ENCODE data around the gene PEX12. TPM values are rescaled to one million over a fixed set of nuclear protein-coding genes. Genes with fewer than 3 reads are reported as not detected.

Gene PEX12
- total and polyA plus RNA-seq, 11 donors, result 2.6 to 10.8 (median 7.9) TPM

GRCh38 chr17:35586569-35587073 is 8.2 kb upstream of the PEX12 start:
- peak overlapping the region; percentile 77 to 95 (median 91) for H3K27ac ChIP-seq
- WGBS, 4 donors, result 29 to 34% (median 33%) methylated on average over 7 of the region's 7 CpGs
- ATAC-seq (peak; percentile 6 to 19 (median 16)), DNase-seq (no peak)
- no peaks in the 10 kb centered on the region for H3K27me3 ChIP-seq
- H3K9me3 ChIP-seq, result no peaks in the 10 kb centered on the region
- peaks cover 4 to 30% (median 22%) of the 10 kb centered on the region in 12 donors for H3K4me1 ChIP-seq
- TF ChIP-seq CTCF (IDR thresholded peaks at IDR 0.05) (no peak), POLR2A (IDR thresholded peaks at IDR 0.05) (no peak)
- H3K36me3 ChIP-seq, result peaks cover 0 to 6% (median 0%) of the 10 kb centered on the region in 9 donors
- intact Hi-C loops (cut with DNase I), result loop anchor here in 2 of 10 donors (1.0 kb wide), 1 partner anchor 8 kb away; the partner anchor contains the start of gene PEX12 (in 2 of the 2)
- peak overlapping the region; percentile 72 to 98 (median 83) for H3K4me3 ChIP-seq

- intact Hi-C loops (cut with DNase I), result no loop called here
- DNase-seq, result no peak
- TF ChIP-seq CTCF (IDR thresholded peaks at IDR 0.05) (no peak), POLR2A (IDR thresholded peaks at IDR 0.05) (no peak)
These were observed 5.7 kb upstream of the PEX12 start for GRCh38 chr17:35584061-35584460.

GRCh38 chr17:35578929-35579432 is 610 bp upstream of the PEX12 start:
- TF ChIP-seq POLR2A (IDR thresholded peaks at IDR 0.05), result no peak
- no peak for TF ChIP-seq CTCF (IDR thresholded peaks at IDR 0.05)
- Histone ChIP-seq H3K4me3 (peak overlapping the region; percentile 44 to 93 (median 79)), H3K4me1 (peaks cover 0 to 23% (median 17%) of the 10 kb centered on the region in 12 donors), H3K27ac (peak overlapping the region; percentile 77 to 96 (median 92)), H3K36me3 (peaks cover 0 to 32% (median 21%) of the 10 kb centered on the region in 9 donors), H3K27me3 (no peaks in the 10 kb centered on the region), H3K9me3 (no peaks in the 10 kb centered on the region)
- WGBS, 4 donors, result 2 to 8% (median 3%) methylated on average over 11 of the region's 11 CpGs
- DNase-seq, result no peak
- no peak for ATAC-seq
- intact Hi-C loops (cut with DNase I), result loop anchor here in 4 of 10 donors (1.0 to 10.0 kb wide), 4 partner anchors 7 to 614 kb away; partner anchors contain the start of genes LIG3 (in 2 of the 4), AP2B1 (in 1 of the 4), CCT6B (in 1 of the 4) and ZNF830 (in 1 of the 4)

More at GRCh38 chr17:35584061-35584460, 5.7 kb upstream of the PEX12 start:
- Histone ChIP-seq H3K27ac (no peak overlapping the region), H3K4me3 (no peak overlapping the region), H3K4me1 (peaks cover 8 to 25% (median 17%) of the 10 kb centered on the region in 12 donors), H3K9me3 (no peaks in the 10 kb centered on the region), H3K27me3 (no peaks in the 10 kb centered on the region), H3K36me3 (no peaks in the 10 kb centered on the region)
- ATAC-seq, result no peak
- 83 to 90% (median 85%) methylated on average over 1 of the region's 1 CpG for WGBS, 4 donors

- Histone ChIP-seq H3K9me3 (no peaks in the 10 kb centered on the region), H3K27ac (peak overlapping the region; percentile 77 to 96 (median 92)), H3K27me3 (no peaks in the 10 kb centered on the region), H3K36me3 (peaks cover 0 to 41% (median 31%) of the 10 kb centered on the region in 9 donors), H3K4me1 (peaks cover 0 to 23% (median 17%) of the 10 kb centered on the region in 12 donors), H3K4me3 (peak overlapping the region; percentile 44 to 93 (median 79))
- intact Hi-C loops (cut with DNase I), result loop anchor here in 4 of 10 donors (1.0 to 10.0 kb wide), 4 partner anchors 8 to 613 kb away; partner anchors contain the start of genes LIG3 (in 2 of the 4), AP2B1 (in 1 of the 4), CCT6B (in 1 of the 4) and ZNF830 (in 1 of the 4)
- DNase-seq, result no peak
- 4 to 8% (median 5%) methylated on average over 8 of the region's 8 CpGs for WGBS, 4 donors
- TF ChIP-seq POLR2A (IDR thresholded peaks at IDR 0.05) (no peak), CTCF (IDR thresholded peaks at IDR 0.05) (no peak)
- peak in 3 of 4 donors; percentile 25 to 51 (median 39) for ATAC-seq
These were observed 558 bp downstream of the PEX12 start for GRCh38 chr17:35577830-35578196.
